Activated CD8-positive, alpha-beta memory T cell treated with anti-CD3 and anti-CD28 coated beads for 36 hours (primary cell): ENCODE data around the gene ADSS2. TPM values are rescaled to one million over a fixed set of nuclear protein-coding genes. Genes with fewer than 3 reads are reported as not detected.

Experiments used
- CTCF ChIA-PET: fragments of 350-600 bp; sonication (Branson Sonifier 250); formaldehyde crosslinking; loops from one replicate; lab custom pipeline; 2021; ENCODE audit warnings: antibody characterized with exemption; lab: Charles Lee
- POLR2A ChIA-PET: fragments of 350-600 bp; sonication (Branson Sonifier 250); formaldehyde crosslinking; loops from one replicate; lab custom pipeline; 2021; ENCODE audit warnings: antibody characterized with exemption; lab: Charles Lee
- total RNA-seq, 2 experiments: library from RNA; stranded (reverse); gene quantifications; one replicate each; pipeline ENCODE4 v1.2.3, GENCODE V29; 2021

The ADSS2 gene
- total RNA-seq, 2 experiments from 2014 or later: 70.3 to 71.0 TPM

- ChIA-PET POLR2A (no interaction called here), CTCF (no interaction called here)
Observed at GRCh38 chr1:244412176-244412575, 39.5 kb downstream of the ADSS2 start.

GRCh38 chr1:244409701-244410100 is 42.0 kb downstream of the ADSS2 start:
- ChIA-PET CTCF (no interaction called here), POLR2A (no interaction called here)

- CTCF ChIA-PET: no interaction called here
Observed at GRCh38 chr1:244406337-244406736, 45.4 kb downstream of the ADSS2 start.

GRCh38 chr1:244405856-244406255 is 45.9 kb downstream of the ADSS2 start:
- POLR2A ChIA-PET: no interaction called here
- CTCF ChIA-PET: no interaction called here

More at GRCh38 chr1:244406337-244406736, 45.4 kb downstream of the ADSS2 start:
- POLR2A ChIA-PET: no interaction called here

GRCh38 chr1:244403431-244403830 is 48.3 kb downstream of the ADSS2 start:
- ChIA-PET POLR2A (no interaction called here), CTCF (no interaction called here)

GRCh38 chr1:244400974-244401373 is 50.7 kb downstream of the ADSS2 start:
- CTCF ChIA-PET: no interaction called here
- POLR2A ChIA-PET: no interaction called here

GRCh38 chr1:244397131-244397530 is 54.6 kb downstream of the ADSS2 start:
- CTCF ChIA-PET: no interaction called here
- POLR2A ChIA-PET: no interaction called here

GRCh38 chr1:244395965-244396364 is 55.7 kb downstream of the ADSS2 start:
- ChIA-PET CTCF (no interaction called here), POLR2A (no interaction called here)

- ChIA-PET POLR2A (no interaction called here), CTCF (no interaction called here)
Observed at GRCh38 chr1:244394826-244395765, 56.6 kb downstream of the ADSS2 start.

GRCh38 chr1:244394346-244394745 is 57.4 kb downstream of the ADSS2 start:
- POLR2A ChIA-PET: no interaction called here

GRCh38 chr1:244393604-244394176 is 58.0 kb downstream of the ADSS2 start:
- CTCF ChIA-PET: no interaction called here
- POLR2A ChIA-PET: interaction anchor here (0.6 kb wide), 1 partner anchor 344 kb away, joined by 15 read pairs; no protein-coding TSS in a partner anchor

More at GRCh38 chr1:244394346-244394745, 57.4 kb downstream of the ADSS2 start:
- CTCF ChIA-PET: no interaction called here

GRCh38 chr1:244391761-244392160 is 59.9 kb downstream of the ADSS2 start:
- ChIA-PET POLR2A (no interaction called here), CTCF (no interaction called here)

GRCh38 chr1:244388961-244389360 is 62.7 kb downstream of the ADSS2 start:
- CTCF ChIA-PET: no interaction called here
- POLR2A ChIA-PET: no interaction called here

GRCh38 chr1:244387415-244387814 is 64.3 kb downstream of the ADSS2 start:
- CTCF ChIA-PET: no interaction called here
- POLR2A ChIA-PET: no interaction called here

- POLR2A ChIA-PET: no interaction called here
- CTCF ChIA-PET: no interaction called here
Observed at GRCh38 chr1:244386595-244386994, 65.1 kb downstream of the ADSS2 start.

GRCh38 chr1:244384066-244384465 is 67.6 kb downstream of the ADSS2 start:
- CTCF ChIA-PET: no interaction called here
- POLR2A ChIA-PET: interaction anchor here (0.6 kb wide), 1 partner anchor 30 kb away, joined by 3 read pairs; no protein-coding TSS in a partner anchor

GRCh38 chr1:244383278-244383884 is 68.3 kb downstream of the ADSS2 start:
- POLR2A ChIA-PET: interaction anchor here (0.6 kb wide), 1 partner anchor 31 kb away, joined by 3 read pairs; no protein-coding TSS in a partner anchor
- CTCF ChIA-PET: no interaction called here

GRCh38 chr1:244381878-244382565 is 69.7 kb downstream of the ADSS2 start:
- ChIA-PET POLR2A (no interaction called here), CTCF (no interaction called here)

- POLR2A ChIA-PET: no interaction called here
- CTCF ChIA-PET: no interaction called here
Observed at GRCh38 chr1:244376126-244376525, 75.6 kb downstream of the ADSS2 start.

GRCh38 chr1:244375051-244375450 is 76.7 kb downstream of the ADSS2 start:
- ChIA-PET CTCF (no interaction called here), POLR2A (no interaction called here)
